Right lobe of liver (tissue), 4 donors: ENCODE data around the gene GLIS1.

Experiments used
- CTCF ChIP-seq, 4 donors: fragments of 200-600 bp in 3 of 4; fragments of 450-650 bp in 1 of 4; IDR thresholded peaks; one replicate each; pipeline versions ENCODE4 v1.5.1 to v1.8.0; 2016 to 2022; ENCODE audit warnings: antibody characterized with exemption in 4 of 4, mild to moderate bottlenecking in 2 of 4
- POLR2A ChIP-seq: fragments of 450-650 bp; IDR thresholded peaks from one replicate; pipeline ENCODE4 v1.6.1; 2017; ENCODE audit warnings: antibody characterized with exemption, mild to moderate bottlenecking
- donor health status: DM: no; HTN: no; CAD: no.
- donor health status: DM: no; HTN: no; CAD: no.
- donor health status: DM: no; HTN: yes; CAD: no.

GRCh38 chr1:53765657-53766056 is 26.7 kb upstream of the GLIS1 start:
- TF ChIP-seq POLR2A: no peak
- no peak for TF ChIP-seq CTCF (IDR thresholded peaks at IDR 0.05)
